B cell (primary cell): ENCODE data around the gene RPS6KA4. TPM values are rescaled to one million over a fixed set of nuclear protein-coding genes. Genes with fewer than 3 reads are reported as not detected.
"Not testable (repeated sequence)": the region's sequence is repeated elsewhere in the genome, so short reads cannot be mapped to it uniquely, and the experiment has no call there.

Experiments
- ATAC-seq: fragments of 200-7000 bp; cut with Tn5 transposase; one replicate; pipeline ENCODE4 v1.10.0; 2021; ENCODE audit warnings: low read depth, mild to moderate bottlenecking, moderate number of reproducible peaks, moderate library complexity
- CTCF ChIA-PET: fragments of 350-600 bp; sonication (Branson Sonifier 250); formaldehyde crosslinking; loops from one replicate; lab custom pipeline; 2021; ENCODE audit warnings: antibody characterized with exemption, inconsistent platforms; lab: Charles Lee
- POLR2A ChIA-PET: fragments of 350-600 bp; sonication (Branson Sonifier 250); formaldehyde crosslinking; loops from one replicate; lab custom pipeline; 2021; ENCODE audit warnings: antibody characterized with exemption; lab: Charles Lee
- DNase-seq: peaks from one replicate; pipeline ENCODE4 v3.0.0; 2013
- H2AFZ ChIP-seq: 2 replicates; pipeline ENCODE4 v1.6.1; 2012; ENCODE audit warnings: mild to moderate bottlenecking, low read depth, low read length; ENCODE audit not compliant: insufficient read depth, poor library complexity, severe bottlenecking
- H3K27ac ChIP-seq, 2 donors: 1 replicate in 1 of 2; 2 replicates in 1 of 2; pipeline ENCODE4 v1.5.1; 2012 to 2013; ENCODE audit warnings: low read length in 2 of 2, mild to moderate bottlenecking in 2 of 2, moderate library complexity in 1 of 2
- H3K27me3 ChIP-seq, 4 experiments: fragments of 200-600 bp in 1 of 4; sonication (generic) in 1 of 4; replicated peaks in 1 of 4; 1 replicate in 2 of 4; 2 replicates in 2 of 4; pipeline versions ENCODE4 v1.6.1 to v1.7.0; 2013 to 2016; ENCODE audit warnings: low read length in 3 of 4, mild to moderate bottlenecking in 2 of 4, mixed read lengths in 1 of 4, moderate library complexity in 1 of 4; ENCODE audit not compliant: insufficient read depth in 4 of 4, control insufficient read depth in 3 of 4; ENCODE audit errors: control extremely low read depth in 1 of 4
- H3K36me3 ChIP-seq, 2 experiments: replicated peaks in 1 of 2; 1 replicate in 1 of 2; 2 replicates in 1 of 2; pipeline versions ENCODE4 v1.6.1 to v1.7.1; 2013; ENCODE audit warnings: low read length in 1 of 2; ENCODE audit not compliant: insufficient read depth in 2 of 2, control insufficient read depth in 1 of 2; ENCODE audit errors: control extremely low read depth in 1 of 2, extremely low read depth in 1 of 2
- H3K4me1 ChIP-seq, 2 donors: fragments of 200-600 bp in 1 of 2; sonication (generic) in 1 of 2; 1 replicate in 1 of 2; 2 replicates in 1 of 2; pipeline versions ENCODE4 v1.5.1 to v1.6.1; 2013 to 2017; ENCODE audit warnings: low read length in 2 of 2; ENCODE audit not compliant: control insufficient read depth in 2 of 2, insufficient read depth in 2 of 2
- H3K4me2 ChIP-seq: replicated peaks from 2 replicates; pipeline ENCODE3; 2012; ENCODE audit warnings: mild to moderate bottlenecking, low read depth, low read length; ENCODE audit not compliant: poor library complexity, severe bottlenecking
- H3K4me3 ChIP-seq, 5 experiments: fragments of 200-600 bp in 1 of 5; sonication (generic) in 1 of 5; 1 replicate in 3 of 5; 2 replicates in 2 of 5; pipeline versions ENCODE4 v1.5.1 to v1.7.0; 2011 to 2016; ENCODE audit warnings: low read length in 4 of 5, mild to moderate bottlenecking in 4 of 5, low read depth in 2 of 5, control low read depth in 1 of 5, moderate library complexity in 1 of 5; ENCODE audit not compliant: insufficient read depth in 1 of 5; ENCODE audit errors: control extremely low read depth in 1 of 5, extremely low read depth in 1 of 5
- H3K79me2 ChIP-seq: fragments of 200-600 bp; sonication (generic); one replicate; pipeline ENCODE4 v1.6.0; 2016; ENCODE audit warnings: low read length; ENCODE audit not compliant: control insufficient read depth, insufficient read depth
- H3K9ac ChIP-seq: fragments of 200-600 bp; sonication (generic); 2 replicates; pipeline ENCODE4 v1.6.1; 2017; ENCODE audit warnings: mild to moderate bottlenecking, low read length, moderate library complexity
- H3K9me3 ChIP-seq, 3 donors: one replicate each; pipeline versions ENCODE4 v1.6.1 to v1.7.1; 2013; ENCODE audit warnings: low read length in 2 of 3; ENCODE audit not compliant: control insufficient read depth in 2 of 3, insufficient read depth in 1 of 3; ENCODE audit errors: control extremely low read depth in 1 of 3
- H4K20me1 ChIP-seq: 2 replicates; pipeline ENCODE4 v1.6.0; 2012; ENCODE audit warnings: mild to moderate bottlenecking, low read length; ENCODE audit not compliant: insufficient read depth, control insufficient read depth, poor library complexity, severe bottlenecking
- H3K27ac Mint-ChIP-seq: one replicate; pipeline ENCODE4 v1.8.0; 2021; ENCODE audit warnings: mixed read lengths
- H3K27me3 Mint-ChIP-seq: one replicate; pipeline ENCODE4 v1.8.0; 2021; ENCODE audit warnings: mixed read lengths
- H3K4me1 Mint-ChIP-seq: one replicate; pipeline ENCODE4 v1.8.0; 2021; ENCODE audit warnings: mixed read lengths
- H3K4me3 Mint-ChIP-seq: one replicate; pipeline ENCODE4 v1.8.0; 2021; ENCODE audit warnings: mixed read lengths
- H3K9me3 Mint-ChIP-seq: one replicate; pipeline ENCODE4 v1.8.0; 2022; ENCODE audit warnings: mixed read lengths; ENCODE audit not compliant: insufficient read depth
- EZH2 ChIP-seq: IDR thresholded peaks from 2 replicates; pipeline ENCODE4 v1.6.1; 2012; ENCODE audit warnings: borderline replicate concordance, low read depth, mild to moderate bottlenecking, moderate library complexity, low read length; ENCODE audit not compliant: insufficient read depth, poor library complexity, severe bottlenecking
- WGBS: methylation state at CpG from one replicate; pipeline ENCODE4 v1.1.5; 2013; ENCODE audit warnings: missing lambda C conversion rate; ENCODE audit not compliant: insufficient coverage; 5-methylcytosine and 5-hydroxymethylcytosine counted together
- intact Hi-C: fragments of 100-400 bp; cut with micrococcal nuclease; formaldehyde crosslinking; loops from one replicate; pipeline ENCODE4 v1.10.0; 2022
- polyA plus RNA-seq: library from polyadenylated mRNA; depleted of rRNA; stranded (reverse); fragments of >200 nt; gene quantifications from 2 replicates; pipeline ENCODE4 v1.2.3, GENCODE V29; 2012
- total RNA-seq, 2 donors: library from RNA; stranded (reverse); fragments of 120-200 nt in 1 of 2; gene quantifications; 1 replicate in 1 of 2; 2 replicates in 1 of 2; pipeline versions ENCODE4 v1.2.3 to v1.2.4, GENCODE V29; 2013 to 2022
- TF ChIP-seq, protein P1 (sequence below): fragments of 200-600 bp; IDR thresholded peaks from one replicate; pipeline ENCODE4 v1.8.0; 2022; ENCODE audit warnings: antibody characterized with exemption, mild to moderate bottlenecking

Gene RPS6KA4
- total and polyA plus RNA-seq, 2 donors (not counting 1 experiment from before 2014, with no cell fraction given): 22.6 to 32.5 TPM

- intact Hi-C loops: no loop called here
- no peak overlapping the region for H3K4me3 Mint-ChIP-seq
- H3K4me3 ChIP-seq: no peak overlapping the region
- H4K20me1 ChIP-seq: no peaks in the 10 kb centered on the region
- peak overlapping the region in 1 of 2 donors; percentile 49 for H3K27ac ChIP-seq
- DNase-seq: peak; percentile 33
- H3K4me2 ChIP-seq: no peak overlapping the region
- peaks cover 12% of the 10 kb centered on the region for H3K27me3 Mint-ChIP-seq
- peaks cover 0 to 41% (median 13%) of the 10 kb centered on the region in 3 donors for H3K9me3 ChIP-seq
- H2AFZ ChIP-seq: no peak overlapping the region
- POLR2A ChIA-PET: no interaction called here
- CTCF ChIA-PET: no interaction called here
- no peaks in the 10 kb centered on the region for H3K9me3 Mint-ChIP-seq
- H3K27ac Mint-ChIP-seq: no peak overlapping the region
- TF ChIP-seq, protein P1, sequence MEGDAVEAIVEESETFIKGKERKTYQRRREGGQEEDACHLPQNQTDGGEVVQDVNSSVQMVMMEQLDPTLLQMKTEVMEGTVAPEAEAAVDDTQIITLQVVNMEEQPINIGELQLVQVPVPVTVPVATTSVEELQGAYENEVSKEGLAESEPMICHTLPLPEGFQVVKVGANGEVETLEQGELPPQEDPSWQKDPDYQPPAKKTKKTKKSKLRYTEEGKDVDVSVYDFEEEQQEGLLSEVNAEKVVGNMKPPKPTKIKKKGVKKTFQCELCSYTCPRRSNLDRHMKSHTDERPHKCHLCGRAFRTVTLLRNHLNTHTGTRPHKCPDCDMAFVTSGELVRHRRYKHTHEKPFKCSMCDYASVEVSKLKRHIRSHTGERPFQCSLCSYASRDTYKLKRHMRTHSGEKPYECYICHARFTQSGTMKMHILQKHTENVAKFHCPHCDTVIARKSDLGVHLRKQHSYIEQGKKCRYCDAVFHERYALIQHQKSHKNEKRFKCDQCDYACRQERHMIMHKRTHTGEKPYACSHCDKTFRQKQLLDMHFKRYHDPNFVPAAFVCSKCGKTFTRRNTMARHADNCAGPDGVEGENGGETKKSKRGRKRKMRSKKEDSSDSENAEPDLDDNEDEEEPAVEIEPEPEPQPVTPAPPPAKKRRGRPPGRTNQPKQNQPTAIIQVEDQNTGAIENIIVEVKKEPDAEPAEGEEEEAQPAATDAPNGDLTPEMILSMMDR: no peak
- TF ChIP-seq EZH2: no peak
- peaks cover 0 to 9% (median 4%) of the 10 kb centered on the region in 4 experiments for H3K27me3 ChIP-seq
- no peaks in the 10 kb centered on the region for H3K4me1 ChIP-seq
- peaks cover 5% of the 10 kb centered on the region for H3K4me1 Mint-ChIP-seq
- WGBS: 74% methylated on average over 8 of the region's 9 CpGs
- no peak for ATAC-seq
- H3K79me2 ChIP-seq: no peaks in the 10 kb centered on the region
- H3K36me3 ChIP-seq: no peaks in the 10 kb centered on the region
- no peak overlapping the region for H3K9ac ChIP-seq
These were observed 57.2 kb downstream of the RPS6KA4 start for GRCh38 chr11:64415996-64416728.

GRCh38 chr11:64418233-64418632 is 59.3 kb downstream of the RPS6KA4 start:
- CTCF ChIA-PET: not testable (repeated sequence)

More at GRCh38 chr11:64418233-64418632, 59.3 kb downstream of the RPS6KA4 start:
- H3K9ac ChIP-seq, H3K4me2 ChIP-seq, H3K4me3 Mint-ChIP-seq, H3K9me3 Mint-ChIP-seq, ATAC-seq, H2AFZ ChIP-seq, POLR2A ChIA-PET, H3K36me3 ChIP-seq, H3K4me1 Mint-ChIP-seq, H3K4me3 ChIP-seq, H3K4me1 ChIP-seq, intact Hi-C loops, DNase-seq, H4K20me1 ChIP-seq, H3K27ac ChIP-seq, H3K27ac Mint-ChIP-seq, H3K27me3 ChIP-seq, H3K79me2 ChIP-seq: not testable (repeated sequence)
- peaks cover 21% of the 10 kb centered on the region for H3K27me3 Mint-ChIP-seq
- WGBS: no CpG with 5 or more reads among the region's 7 CpGs
- peaks cover 0 to 45% (median 27%) of the 10 kb centered on the region in 3 donors for H3K9me3 ChIP-seq
